ENCODE measurements around the gene INTS4.

DNA sequence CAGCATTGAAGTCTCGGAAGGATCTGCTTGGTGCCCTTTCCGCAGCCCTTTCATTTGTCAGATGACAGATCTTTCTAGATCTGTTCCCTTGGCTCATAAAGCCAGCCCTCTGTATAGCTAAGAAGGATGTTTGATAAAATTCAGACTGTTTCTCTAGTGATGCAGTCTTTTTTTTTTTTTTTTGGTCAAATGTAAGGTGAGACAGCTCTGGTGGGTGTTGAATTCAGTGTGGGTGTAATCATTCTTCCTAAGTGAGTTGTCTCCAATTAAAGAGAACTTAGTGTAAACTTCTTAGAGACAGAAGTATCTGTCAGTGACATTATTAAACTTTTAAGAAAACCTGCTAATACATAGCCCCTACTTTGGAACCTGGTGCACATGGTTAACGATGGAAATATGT, 120.3 kb downstream of the INTS4 start:
- no peak for TF ChIP-seq CTCF (conservative IDR thresholded peaks at IDR 0.05; ENCODE audit: low read length)
- TF ChIP-seq EZH2phosphoT487 (IDR thresholded peaks at IDR 0.05; ENCODE audit: borderline replicate concordance): no peak

All from Loucy (cell line).